PC-3 (cell line): ENCODE measurements around the gene ADCY5.

Experiments
- CTCF ChIP-seq: fragments of 300-600 bp; sonication (generic); conservative IDR thresholded peaks from 2 replicates; pipeline ENCODE4 v1.5.1; 2017; ENCODE audit warnings: antibody characterized with exemption, low read depth, mild to moderate bottlenecking, low read length
- EZH2phosphoT487 ChIP-seq: fragments of 300-600 bp; sonication (generic); IDR thresholded peaks from 2 replicates; pipeline ENCODE4 v1.6.1; 2018; ENCODE audit warnings: mild to moderate bottlenecking, antibody characterized with exemption, low read length, borderline replicate concordance

GRCh38 chr3:123256256-123256655 is 192.6 kb downstream of the ADCY5 start:
- no peak for TF ChIP-seq CTCF
- TF ChIP-seq EZH2phosphoT487, result no peak
